Measurements from ENCODE around the gene ATG16L1. TPM values are rescaled to one million over a fixed set of nuclear protein-coding genes. Genes with fewer than 3 reads are reported as not detected.
A peak's percentile ranks its signal among the peaks of the same experiment; 100 is the strongest.

The ATG16L1 gene
- total RNA-seq, 1 donor from 2014 or later: 24.8 TPM

GRCh38 chr2:233323851-233324250 is 72.4 kb downstream of the ATG16L1 start:
- H3K4me3 Mint-ChIP-seq (ENCODE audit: unreplicated experiment): no peak overlapping the region
- no peak overlapping the region for H3K27ac Mint-ChIP-seq (ENCODE audit: unreplicated experiment)
- H3K27me3 Mint-ChIP-seq (ENCODE audit: low read depth): peaks cover 13% of the 10 kb centered on the region
- no peak for TF ChIP-seq CTCF (IDR thresholded peaks at IDR 0.05)
- H3K4me1 Mint-ChIP-seq (ENCODE audit: low read depth): no peaks in the 10 kb centered on the region
- no peaks in the 10 kb centered on the region for H3K36me3 Mint-ChIP-seq (ENCODE audit: low read depth)
- DNase-seq (ENCODE audit: low spot score): peak; percentile 55
- no peaks in the 10 kb centered on the region for H3K9me3 Mint-ChIP-seq (ENCODE audit: low read depth)

- Mint-ChIP-seq H3K4me3 (ENCODE audit: unreplicated experiment) (no peak overlapping the region), H3K4me1 (ENCODE audit: low read depth) (no peaks in the 10 kb centered on the region), H3K27ac (ENCODE audit: unreplicated experiment) (no peak overlapping the region), H3K9me3 (ENCODE audit: low read depth) (no peaks in the 10 kb centered on the region), H3K27me3 (ENCODE audit: low read depth) (peaks cover 9% of the 10 kb centered on the region), H3K36me3 (ENCODE audit: low read depth) (no peaks in the 10 kb centered on the region)
- peak; percentile 4 for DNase-seq (ENCODE audit: low spot score)
- TF ChIP-seq CTCF (IDR thresholded peaks at IDR 0.05): no peak
Observed at GRCh38 chr2:233325256-233325655, 73.8 kb downstream of the ATG16L1 start.

GRCh38 chr2:233325814-233326213 is 74.3 kb downstream of the ATG16L1 start:
- H3K36me3 Mint-ChIP-seq (ENCODE audit: low read depth): no peaks in the 10 kb centered on the region
- peaks cover 9% of the 10 kb centered on the region for H3K27me3 Mint-ChIP-seq (ENCODE audit: low read depth)
- H3K4me1 Mint-ChIP-seq (ENCODE audit: low read depth): no peaks in the 10 kb centered on the region
- H3K4me3 Mint-ChIP-seq (ENCODE audit: unreplicated experiment): no peak overlapping the region
- H3K27ac Mint-ChIP-seq (ENCODE audit: unreplicated experiment): no peak overlapping the region
- peak; percentile 47 for DNase-seq (ENCODE audit: low spot score)
- H3K9me3 Mint-ChIP-seq (ENCODE audit: low read depth): no peaks in the 10 kb centered on the region
- TF ChIP-seq CTCF (IDR thresholded peaks at IDR 0.05): no peak

- H3K9me3 Mint-ChIP-seq (ENCODE audit: low read depth): no peaks in the 10 kb centered on the region
- H3K27me3 Mint-ChIP-seq (ENCODE audit: low read depth): peaks cover 4% of the 10 kb centered on the region
- H3K27ac Mint-ChIP-seq (ENCODE audit: unreplicated experiment): no peak overlapping the region
- no peaks in the 10 kb centered on the region for H3K4me1 Mint-ChIP-seq (ENCODE audit: low read depth)
- H3K4me3 Mint-ChIP-seq (ENCODE audit: unreplicated experiment): no peak overlapping the region
- TF ChIP-seq CTCF (IDR thresholded peaks at IDR 0.05): no peak
- peak; percentile 64 for DNase-seq (ENCODE audit: low spot score)
- H3K36me3 Mint-ChIP-seq (ENCODE audit: low read depth): no peaks in the 10 kb centered on the region
Observed at GRCh38 chr2:233326500-233326899, 75.0 kb downstream of the ATG16L1 start.

- H3K27me3 Mint-ChIP-seq (ENCODE audit: low read depth): peaks cover 4% of the 10 kb centered on the region
- DNase-seq (ENCODE audit: low spot score): peak; percentile 39
- H3K4me1 Mint-ChIP-seq (ENCODE audit: low read depth): no peaks in the 10 kb centered on the region
- H3K36me3 Mint-ChIP-seq (ENCODE audit: low read depth): no peaks in the 10 kb centered on the region
- no peak overlapping the region for H3K27ac Mint-ChIP-seq (ENCODE audit: unreplicated experiment)
- H3K9me3 Mint-ChIP-seq (ENCODE audit: low read depth): no peaks in the 10 kb centered on the region
- no peak for TF ChIP-seq CTCF (IDR thresholded peaks at IDR 0.05)
- no peak overlapping the region for H3K4me3 Mint-ChIP-seq (ENCODE audit: unreplicated experiment)
Observed at GRCh38 chr2:233328922-233329321, 77.4 kb downstream of the ATG16L1 start.

Measured in chondrocyte (in vitro differentiated cells).